ENCODE results near the gene FAM217B.
A peak's percentile ranks its signal among the peaks of the same experiment; 100 is the strongest.
"Not testable (repeated sequence)": the region's sequence is repeated elsewhere in the genome, so short reads cannot be mapped to it uniquely, and the experiment has no call there.

The FAM217B gene

DNA sequence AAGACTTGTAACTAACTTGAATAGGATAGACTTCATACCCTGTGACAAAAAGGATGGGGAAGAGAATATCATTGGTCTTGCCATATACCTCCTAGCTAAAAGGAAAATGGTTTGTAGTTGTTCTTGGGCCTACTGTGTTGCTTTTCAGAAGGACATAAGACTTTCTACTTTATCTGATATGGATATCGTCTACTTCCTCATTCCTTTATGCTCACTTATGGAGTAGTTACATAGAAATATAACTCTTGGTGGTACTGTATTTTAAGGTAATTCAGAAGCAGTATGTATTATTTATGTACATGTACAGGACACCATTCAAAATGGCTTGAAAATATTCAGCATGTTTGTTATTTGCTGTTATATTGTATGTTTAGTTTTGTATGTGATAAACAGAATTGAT is 8.0 kb downstream of the FAM217B start:
- no peak overlapping the region for H3K27ac Mint-ChIP-seq
- peaks cover 27% of the 10 kb centered on the region for H3K36me3 Mint-ChIP-seq (ENCODE audit: low read depth)
- H3K27me3 Mint-ChIP-seq: no peaks in the 10 kb centered on the region
- peaks cover 19% of the 10 kb centered on the region for H3K4me1 Mint-ChIP-seq (ENCODE audit: low read depth)
- H3K9me3 Mint-ChIP-seq: no peaks in the 10 kb centered on the region
- no peak overlapping the region for H3K4me3 Mint-ChIP-seq

DNA sequence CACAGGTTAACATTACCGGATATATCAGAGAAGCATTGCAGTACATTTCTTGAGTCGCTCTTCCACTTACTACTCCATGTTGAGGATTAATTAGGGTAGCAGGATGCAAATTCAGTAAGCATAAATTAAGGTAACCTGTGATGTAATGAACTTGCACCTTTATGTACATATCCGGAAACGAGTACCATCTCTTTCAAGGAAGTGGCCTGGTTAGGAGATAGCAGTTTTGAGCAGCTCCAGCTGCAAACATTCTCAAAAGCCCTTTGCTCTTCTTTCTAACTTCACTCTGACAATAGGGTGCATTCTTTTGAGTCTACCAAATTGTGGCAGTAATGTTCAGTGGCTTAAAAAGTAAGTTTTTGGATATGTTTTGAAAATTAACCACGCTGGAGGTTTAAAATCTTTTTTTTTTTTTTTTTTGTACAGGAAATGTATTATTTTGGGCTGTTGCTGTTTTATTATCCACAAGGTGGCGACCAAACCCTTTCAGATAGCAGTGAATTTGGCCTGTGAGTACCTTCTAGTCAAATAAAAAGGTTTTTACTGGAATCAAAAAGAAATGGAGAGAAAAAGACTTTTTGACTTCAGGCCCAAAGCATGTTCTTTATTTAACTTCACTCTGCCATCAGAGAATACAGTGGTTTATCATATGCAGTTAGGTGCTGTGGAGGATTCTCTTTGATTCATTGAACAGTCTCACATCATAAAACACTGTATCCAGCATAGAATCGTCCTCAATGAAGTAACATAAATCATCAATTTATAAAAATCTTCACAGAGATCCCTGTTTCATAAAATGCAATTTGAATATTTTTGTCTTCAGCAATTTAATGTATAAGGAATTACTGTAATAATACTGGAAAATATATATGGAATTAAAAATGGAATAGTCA is 8.9 kb downstream of the FAM217B start:
- peak overlapping the region; percentile 89 for H3K27ac Mint-ChIP-seq
- H3K9me3 Mint-ChIP-seq: no peaks in the 10 kb centered on the region
- H3K27me3 Mint-ChIP-seq: no peaks in the 10 kb centered on the region
- peaks cover 23% of the 10 kb centered on the region for H3K36me3 Mint-ChIP-seq (ENCODE audit: low read depth)
- H3K4me1 Mint-ChIP-seq (ENCODE audit: low read depth): peaks cover 19% of the 10 kb centered on the region
- peak overlapping the region; percentile 49 for H3K4me3 Mint-ChIP-seq

DNA sequence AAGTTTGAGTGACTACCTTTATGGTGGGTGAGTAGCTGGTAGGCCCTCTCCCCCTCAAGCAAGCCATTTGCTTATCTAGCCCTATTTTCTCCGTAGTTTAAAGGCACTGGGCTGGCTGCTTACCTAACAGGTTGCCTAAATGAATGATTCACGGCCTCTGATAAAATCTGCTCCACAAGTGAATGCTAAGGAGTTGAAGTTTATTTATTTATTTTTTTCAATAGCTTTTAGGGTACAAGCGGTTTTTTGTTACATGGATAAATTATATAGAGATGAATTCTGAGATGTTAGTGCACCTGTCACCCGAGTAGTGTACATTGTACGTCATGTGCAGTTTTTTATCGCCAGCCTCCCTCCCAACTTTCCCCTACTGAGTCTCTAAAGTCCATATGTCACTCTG is 9.7 kb downstream of the FAM217B start:
- no peaks in the 10 kb centered on the region for H3K27me3 Mint-ChIP-seq
- peaks cover 19% of the 10 kb centered on the region for H3K4me1 Mint-ChIP-seq (ENCODE audit: low read depth)
- H3K4me3 Mint-ChIP-seq: no peak overlapping the region
- H3K36me3 Mint-ChIP-seq (ENCODE audit: low read depth): peaks cover 14% of the 10 kb centered on the region
- no peak overlapping the region for H3K27ac Mint-ChIP-seq
- no peaks in the 10 kb centered on the region for H3K9me3 Mint-ChIP-seq

DNA sequence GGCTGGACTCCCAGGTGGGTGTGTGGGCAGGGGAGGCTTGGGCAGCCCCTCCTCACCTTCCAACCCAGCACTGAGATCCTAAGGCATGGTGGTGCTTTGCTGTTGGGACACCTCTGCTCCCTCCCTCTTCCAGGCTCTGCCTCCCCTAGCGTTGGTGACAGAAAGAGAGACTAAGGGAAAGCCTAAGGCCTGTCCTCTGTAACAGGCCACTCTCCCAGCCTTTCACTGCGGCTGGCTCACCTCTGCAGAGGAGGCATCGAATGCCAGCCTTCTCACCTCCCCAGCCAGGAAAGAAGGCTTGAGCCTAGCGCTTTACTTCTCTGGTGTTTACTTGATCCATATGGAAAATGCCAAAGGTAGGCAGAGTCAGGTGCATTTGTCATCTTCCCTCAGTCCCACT is 14.5 kb downstream of the FAM217B start:
- Mint-ChIP-seq H3K4me3 (no peak overlapping the region), H3K36me3 (ENCODE audit: low read depth) (peaks cover 5% of the 10 kb centered on the region), H3K27me3 (no peaks in the 10 kb centered on the region), H3K4me1 (ENCODE audit: low read depth) (no peaks in the 10 kb centered on the region), H3K9me3 (no peaks in the 10 kb centered on the region), H3K27ac (peak overlapping the region; percentile 21)

DNA sequence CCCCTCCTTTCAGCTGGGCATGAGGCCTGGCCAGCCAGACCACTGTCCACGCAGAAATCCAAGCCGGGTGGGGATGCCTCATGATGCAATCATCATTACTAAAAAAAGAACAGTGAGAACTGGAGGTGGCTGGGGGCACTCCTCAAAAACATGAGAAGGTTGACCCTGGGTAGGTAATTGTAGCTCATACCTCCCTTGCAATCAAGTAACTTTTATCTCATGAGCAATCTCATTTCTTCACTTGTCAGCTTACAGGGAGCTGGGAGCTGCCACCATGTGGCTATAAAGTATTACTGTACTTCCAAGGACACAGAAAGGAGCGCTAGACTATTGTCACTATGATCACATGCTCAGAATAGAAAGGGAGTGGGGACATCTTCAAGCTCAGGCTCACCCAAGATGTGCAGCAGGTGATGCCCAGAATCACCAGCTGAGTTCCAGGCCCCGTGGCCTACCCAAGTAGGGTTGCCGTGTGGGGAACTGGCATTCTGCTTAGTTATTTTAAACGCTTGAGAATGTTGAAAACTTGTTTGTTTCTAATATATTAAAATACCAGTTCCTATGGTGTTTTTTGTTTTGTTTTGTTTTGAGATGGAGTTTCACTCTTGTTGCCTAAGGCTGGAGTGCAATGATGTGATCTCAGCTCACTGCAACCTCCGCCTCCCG is 15.1 kb downstream of the FAM217B start:
- Mint-ChIP-seq H3K4me1 (ENCODE audit: low read depth) (no peaks in the 10 kb centered on the region), H3K4me3 (no peak overlapping the region), H3K9me3 (no peaks in the 10 kb centered on the region), H3K36me3 (ENCODE audit: low read depth) (peaks cover 8% of the 10 kb centered on the region), H3K27ac (peak overlapping the region; percentile 21), H3K27me3 (no peaks in the 10 kb centered on the region)

DNA sequence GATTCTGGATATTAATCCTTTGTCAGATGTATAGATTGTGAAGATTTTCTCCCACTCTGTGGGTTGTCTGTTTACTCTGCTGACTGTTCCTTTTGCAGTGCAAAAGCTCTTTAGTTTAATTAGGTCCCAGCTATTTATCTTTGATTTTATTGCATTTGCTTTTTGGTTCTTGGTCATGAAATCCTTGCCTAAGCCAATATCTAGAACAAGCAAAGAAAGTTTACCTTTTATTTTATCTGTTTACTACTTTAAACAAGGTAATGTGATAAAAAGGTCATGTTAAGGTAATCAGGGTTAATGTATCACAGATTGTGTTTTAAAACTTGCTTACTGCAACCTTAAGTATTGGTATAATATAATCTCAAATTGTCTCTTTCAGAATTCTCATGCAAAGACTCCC is 17.4 kb downstream of the FAM217B start:
- H3K36me3 Mint-ChIP-seq (ENCODE audit: low read depth); H3K4me3 Mint-ChIP-seq; H3K27ac Mint-ChIP-seq; H3K27me3 Mint-ChIP-seq; H3K4me1 Mint-ChIP-seq (ENCODE audit: low read depth); H3K9me3 Mint-ChIP-seq: not testable (repeated sequence)

DNA sequence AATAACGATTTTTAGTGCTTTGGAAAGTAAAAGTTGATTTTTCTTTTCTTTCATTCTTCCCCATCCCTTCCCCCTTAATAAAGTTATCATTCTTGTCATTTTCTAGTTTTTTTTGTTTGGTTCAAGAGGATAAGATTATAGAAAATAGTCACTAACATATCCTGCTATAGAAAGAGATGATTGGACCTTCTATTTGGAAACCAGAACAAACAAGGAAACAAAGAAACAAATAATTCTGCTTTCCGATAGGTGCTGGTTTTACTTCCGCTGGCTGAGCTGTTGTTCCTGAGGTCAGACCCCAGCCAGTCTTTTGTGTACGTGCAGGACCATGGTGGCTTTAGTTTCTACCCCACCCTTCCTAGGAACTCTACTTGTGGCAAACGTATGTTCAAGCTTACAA is 17.9 kb downstream of the FAM217B start, which contains the start of gene CDH26:
CDH26 (plus strand) TSS at position 301 of the 400 bp plus-strand sequence. CDS start 304 bp downstream, outside the sequence.
- Mint-ChIP-seq H3K4me1 (ENCODE audit: low read depth) (no peaks in the 10 kb centered on the region), H3K9me3 (no peaks in the 10 kb centered on the region), H3K4me3 (no peak within 1 kb of the TSS), H3K36me3 (ENCODE audit: low read depth) (peaks cover 7% of the 10 kb centered on the region), H3K27me3 (no peaks in the 10 kb centered on the region), H3K27ac (no peak within 1 kb of the TSS)

DNA sequence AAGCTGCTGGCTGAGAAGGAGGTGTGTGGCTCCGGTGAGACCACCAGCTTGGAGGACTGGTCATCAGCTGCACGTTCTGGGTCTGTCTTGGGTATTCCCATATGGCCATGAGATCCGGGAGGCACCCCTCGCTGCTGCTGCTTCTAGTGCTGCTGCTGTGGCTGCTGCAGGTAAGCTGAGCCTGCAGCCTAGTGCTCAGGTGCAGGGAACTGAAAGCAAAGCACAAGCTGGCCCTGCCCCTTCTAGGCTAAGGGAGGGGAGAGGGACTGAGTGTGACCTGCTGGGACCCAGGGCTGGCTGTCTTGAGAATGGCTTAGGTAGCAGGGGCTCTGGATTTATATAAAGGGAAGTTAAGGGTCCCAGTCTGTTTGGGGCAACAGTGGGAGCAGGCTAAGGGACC is 18.4 kb downstream of the FAM217B start:
- peaks cover 7% of the 10 kb centered on the region for H3K36me3 Mint-ChIP-seq (ENCODE audit: low read depth)
- H3K4me3 Mint-ChIP-seq: no peak overlapping the region
- no peaks in the 10 kb centered on the region for H3K4me1 Mint-ChIP-seq (ENCODE audit: low read depth)
- H3K9me3 Mint-ChIP-seq: no peaks in the 10 kb centered on the region
- no peaks in the 10 kb centered on the region for H3K27me3 Mint-ChIP-seq
- no peak overlapping the region for H3K27ac Mint-ChIP-seq

DNA sequence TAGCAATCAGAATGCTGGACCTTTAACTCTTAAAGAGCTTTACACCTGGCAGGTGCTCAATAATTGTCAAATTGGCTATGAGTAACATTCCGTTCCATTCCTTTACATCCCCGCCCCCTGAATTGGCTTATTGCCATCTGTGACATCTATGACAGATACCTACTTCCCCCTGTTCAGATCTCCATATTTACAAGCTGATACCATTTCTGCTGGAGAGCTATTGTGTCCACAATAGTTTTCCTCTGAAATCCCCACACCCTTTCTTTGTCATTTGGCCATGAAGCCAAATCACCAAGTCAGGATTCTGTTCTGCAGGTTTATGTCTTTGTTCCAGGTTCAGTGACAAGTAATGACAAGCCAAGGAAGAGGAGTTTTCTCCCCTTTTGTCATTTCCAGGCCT is 21.2 kb downstream of the FAM217B start:
- no peaks in the 10 kb centered on the region for H3K27me3 Mint-ChIP-seq
- H3K4me1 Mint-ChIP-seq (ENCODE audit: low read depth): no peaks in the 10 kb centered on the region
- H3K36me3 Mint-ChIP-seq (ENCODE audit: low read depth): peaks cover 7% of the 10 kb centered on the region
- no peak overlapping the region for H3K27ac Mint-ChIP-seq
- no peaks in the 10 kb centered on the region for H3K9me3 Mint-ChIP-seq
- H3K4me3 Mint-ChIP-seq: no peak overlapping the region

DNA sequence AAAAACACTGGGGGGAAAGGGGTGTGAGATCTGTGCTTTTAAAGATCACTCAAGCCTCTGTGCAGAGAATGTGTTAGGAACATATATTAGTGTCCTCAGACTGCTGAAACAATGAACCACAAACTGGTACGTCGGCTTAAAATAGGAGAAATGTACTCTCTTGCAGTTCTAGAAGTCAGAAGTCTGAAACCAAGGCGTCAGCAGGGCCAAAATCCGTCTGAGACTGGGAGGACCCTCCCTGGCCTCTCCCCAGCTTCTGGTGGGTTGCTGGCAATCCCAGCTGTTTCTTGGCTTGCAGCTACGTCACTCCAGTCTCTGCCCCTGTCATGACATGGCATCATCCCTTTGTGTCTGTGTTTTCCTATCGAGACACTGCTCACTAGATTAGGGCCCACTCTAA is 22.0 kb downstream of the FAM217B start:
- peaks cover 7% of the 10 kb centered on the region for H3K36me3 Mint-ChIP-seq (ENCODE audit: low read depth)
- H3K27ac Mint-ChIP-seq: no peak overlapping the region
- H3K4me3 Mint-ChIP-seq: no peak overlapping the region
- H3K27me3 Mint-ChIP-seq: no peaks in the 10 kb centered on the region
- no peaks in the 10 kb centered on the region for H3K4me1 Mint-ChIP-seq (ENCODE audit: low read depth)
- H3K9me3 Mint-ChIP-seq: no peaks in the 10 kb centered on the region

DNA sequence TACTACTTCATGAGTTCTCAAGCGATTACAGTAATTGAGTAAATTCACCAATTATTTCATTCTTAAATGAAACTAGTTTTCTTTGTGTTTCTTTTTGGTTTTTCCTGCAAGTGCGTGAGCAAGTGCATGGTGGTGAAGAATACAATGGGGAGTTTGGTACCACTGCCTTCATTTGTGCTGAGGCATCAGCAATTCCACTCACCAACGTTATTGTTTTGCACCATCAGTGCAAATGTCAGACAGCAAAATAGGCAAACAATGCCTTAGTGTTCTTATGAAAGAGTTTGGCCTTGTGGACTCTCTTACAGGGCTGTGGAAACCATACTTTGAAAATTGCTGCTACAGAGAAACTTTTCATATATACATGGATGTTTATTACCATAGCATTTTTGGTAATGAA is 26.2 kb downstream of the FAM217B start:
- H3K27me3 Mint-ChIP-seq: no peaks in the 10 kb centered on the region
- no peaks in the 10 kb centered on the region for H3K36me3 Mint-ChIP-seq (ENCODE audit: low read depth)
- H3K4me1 Mint-ChIP-seq (ENCODE audit: low read depth): no peaks in the 10 kb centered on the region
- no peak overlapping the region for H3K4me3 Mint-ChIP-seq
- H3K9me3 Mint-ChIP-seq: no peaks in the 10 kb centered on the region
- H3K27ac Mint-ChIP-seq: no peak overlapping the region

DNA sequence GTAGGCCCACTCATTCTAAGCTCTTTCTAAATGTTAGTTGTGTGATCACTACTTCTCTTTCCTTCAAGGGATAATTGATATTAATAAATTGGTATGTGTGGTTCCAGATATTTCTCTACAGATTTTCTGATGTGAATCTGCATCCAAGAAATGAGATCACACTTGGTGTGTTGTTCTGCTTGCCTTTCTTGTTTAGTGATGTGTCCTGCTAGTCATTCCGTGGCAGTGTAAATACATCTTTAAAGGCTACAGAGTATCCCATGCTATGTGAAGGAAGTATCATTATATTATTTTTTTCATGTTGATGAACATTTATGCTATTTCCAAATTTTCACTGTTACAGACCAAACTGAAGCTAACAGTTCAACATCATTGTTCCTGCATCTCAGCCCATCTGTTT is 31.2 kb downstream of the FAM217B start:
- Mint-ChIP-seq H3K4me3 (no peak overlapping the region), H3K4me1 (ENCODE audit: low read depth) (no peaks in the 10 kb centered on the region), H3K27me3 (no peaks in the 10 kb centered on the region), H3K36me3 (ENCODE audit: low read depth) (peaks cover 3% of the 10 kb centered on the region), H3K9me3 (no peaks in the 10 kb centered on the region), H3K27ac (no peak overlapping the region)

DNA sequence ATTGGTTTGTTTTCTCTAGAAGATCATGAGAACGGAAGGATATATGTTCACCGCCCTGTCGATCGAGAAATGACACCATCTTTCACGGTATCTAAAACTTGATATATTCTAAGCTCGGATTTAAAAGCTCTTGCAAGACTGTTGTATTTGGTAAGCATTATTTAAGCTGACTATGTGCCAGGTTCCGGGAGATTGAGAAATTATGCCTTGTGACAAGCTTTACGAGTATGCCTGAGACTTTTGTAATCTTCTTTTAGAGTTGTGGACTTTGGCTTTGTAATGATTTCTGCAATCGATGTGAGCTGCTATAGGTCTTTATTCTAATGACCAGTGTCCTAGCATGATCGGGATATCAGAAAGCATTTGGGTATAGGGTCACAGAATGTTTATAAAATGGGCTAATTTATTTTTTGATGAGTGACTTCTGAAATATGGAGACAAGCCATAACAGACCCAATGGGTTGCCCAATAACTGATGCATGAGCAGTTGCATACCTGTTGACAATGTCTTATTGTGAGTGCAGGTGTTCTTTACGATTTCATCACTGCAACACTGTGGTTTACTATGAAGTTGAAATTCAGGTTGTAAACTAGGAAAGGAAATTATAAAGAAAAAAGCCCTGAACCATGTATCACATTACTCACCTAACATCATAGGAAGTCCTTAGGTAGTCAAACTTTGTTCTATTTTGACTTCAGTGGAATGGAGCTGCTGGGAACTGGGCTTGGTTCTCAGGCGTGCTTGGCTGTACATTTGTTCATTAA is 32.0 kb downstream of the FAM217B start:
- H3K4me1 Mint-ChIP-seq (ENCODE audit: low read depth): no peaks in the 10 kb centered on the region
- no peaks in the 10 kb centered on the region for H3K9me3 Mint-ChIP-seq
- no peak overlapping the region for H3K27ac Mint-ChIP-seq
- H3K27me3 Mint-ChIP-seq: no peaks in the 10 kb centered on the region
- no peak overlapping the region for H3K4me3 Mint-ChIP-seq
- H3K36me3 Mint-ChIP-seq (ENCODE audit: low read depth): peaks cover 3% of the 10 kb centered on the region

DNA sequence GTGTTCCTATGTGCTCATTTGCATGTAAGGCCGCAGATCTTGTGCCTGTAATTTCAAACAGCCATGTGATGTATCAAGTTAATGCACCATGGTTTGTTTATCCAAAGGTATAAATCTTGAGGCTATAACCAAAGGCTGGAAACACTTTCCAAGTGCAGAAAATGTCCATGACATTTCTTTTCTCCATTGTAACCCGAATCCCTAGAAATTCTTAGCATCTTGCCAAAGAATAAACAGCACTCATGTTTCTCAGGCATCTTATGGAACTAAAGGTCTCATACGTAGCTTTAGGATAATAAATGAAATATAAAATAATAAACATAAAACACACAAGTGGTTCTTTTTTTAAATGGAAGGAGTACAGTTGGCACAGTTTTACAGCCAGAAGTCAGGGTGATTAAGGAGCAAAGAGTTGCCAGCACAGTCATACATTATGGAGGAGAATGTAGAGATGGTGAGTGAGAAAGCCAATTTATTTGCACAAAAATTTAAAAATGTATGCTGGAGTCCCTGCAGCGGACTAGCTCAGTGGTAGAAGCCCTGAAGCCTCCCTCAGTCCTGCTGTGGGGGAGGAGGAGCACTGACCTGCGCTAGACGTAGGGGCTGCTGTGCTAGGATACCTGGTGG is 36.1 kb downstream of the FAM217B start:
- Mint-ChIP-seq H3K9me3 (no peaks in the 10 kb centered on the region), H3K27me3 (no peaks in the 10 kb centered on the region), H3K27ac (no peak overlapping the region), H3K4me1 (ENCODE audit: low read depth) (no peaks in the 10 kb centered on the region), H3K4me3 (no peak overlapping the region), H3K36me3 (ENCODE audit: low read depth) (peaks cover 3% of the 10 kb centered on the region)

DNA sequence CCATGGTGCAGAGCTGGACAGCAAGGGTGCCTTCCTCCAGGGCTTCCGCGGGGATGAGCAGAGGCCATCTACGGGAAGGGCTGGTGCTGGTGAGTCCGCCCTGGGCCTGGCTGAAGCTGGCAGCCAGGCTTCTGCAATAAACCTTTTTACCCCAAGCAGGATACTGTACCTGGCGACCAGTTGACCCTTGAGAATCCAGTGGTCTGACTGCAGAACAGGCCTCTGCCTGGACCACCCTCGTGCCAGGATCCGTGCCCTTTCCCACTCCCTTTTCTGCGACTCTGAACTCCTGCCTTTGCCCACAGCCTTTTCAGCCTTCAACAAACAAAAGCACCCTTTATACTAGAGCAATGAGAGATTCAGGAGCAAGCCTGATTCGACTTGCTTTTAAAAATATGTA is 36.9 kb downstream of the FAM217B start:
- Mint-ChIP-seq H3K27ac (no peak overlapping the region), H3K4me1 (ENCODE audit: low read depth) (no peaks in the 10 kb centered on the region), H3K4me3 (no peak overlapping the region)

More for the DNA sequence above, 36.9 kb downstream of the FAM217B start:
- Mint-ChIP-seq H3K27me3 (no peaks in the 10 kb centered on the region), H3K36me3 (ENCODE audit: low read depth) (peaks cover 3% of the 10 kb centered on the region), H3K9me3 (no peaks in the 10 kb centered on the region)
